GM23248 (cell line): ENCODE data around the gene VWF. TPM values are rescaled to one million over a fixed set of nuclear protein-coding genes. Genes with fewer than 3 reads are reported as not detected.

ENCODE experiments used
- DNase-seq: peaks from one replicate; pipeline ENCODE4 v3.0.0-alpha.2; 2015
- H2AFZ ChIP-seq: fragments of 200-600 bp; sonication (generic); 2 replicates; pipeline ENCODE4 v1.6.1; 2016; ENCODE audit warnings: antibody characterized with exemption
- H3F3A ChIP-seq: fragments of 200-600 bp; sonication (generic); 2 replicates; pipeline ENCODE4 v1.6.1; 2016; ENCODE audit warnings: mild to moderate bottlenecking, antibody characterized with exemption, mixed run types; ENCODE audit not compliant: insufficient read depth
- H3K27ac ChIP-seq: fragments of 200-600 bp; sonication (generic); 2 replicates; pipeline ENCODE4 v1.5.1; 2016; ENCODE audit warnings: mild to moderate bottlenecking
- H3K27me3 ChIP-seq: fragments of 200-600 bp; sonication (generic); replicated peaks from 2 replicates; pipeline ENCODE4 v1.6.1; 2016; ENCODE audit warnings: mild to moderate bottlenecking; ENCODE audit not compliant: insufficient read depth
- H3K36me3 ChIP-seq: fragments of 200-600 bp; sonication (generic); 2 replicates; pipeline ENCODE4 v1.6.1; 2016; ENCODE audit warnings: low read depth, mild to moderate bottlenecking
- H3K4me1 ChIP-seq: fragments of 200-600 bp; sonication (generic); 2 replicates; pipeline ENCODE4 v1.6.1; 2016; ENCODE audit warnings: mild to moderate bottlenecking; ENCODE audit not compliant: insufficient read depth
- H3K4me2 ChIP-seq: fragments of 200-600 bp; sonication (generic); one replicate; pipeline ENCODE4 v1.6.1; 2016; ENCODE audit warnings: mild to moderate bottlenecking; ENCODE audit not compliant: unreplicated experiment
- H3K4me3 ChIP-seq: fragments of 200-600 bp; sonication (generic); 2 replicates; pipeline ENCODE4 v1.5.1; 2016; ENCODE audit warnings: mild to moderate bottlenecking
- H3K79me2 ChIP-seq: fragments of 200-600 bp; sonication (generic); 2 replicates; pipeline ENCODE4 v1.6.1; 2016; ENCODE audit warnings: mild to moderate bottlenecking; ENCODE audit not compliant: insufficient read depth
- H3K9ac ChIP-seq: fragments of 200-600 bp; sonication (generic); 2 replicates; pipeline ENCODE4 v1.6.1; 2016; ENCODE audit warnings: mild to moderate bottlenecking
- H3K9me2 ChIP-seq: fragments of 200-600 bp; sonication (generic); 2 replicates; pipeline ENCODE4 v1.6.1; 2016; ENCODE audit warnings: mixed run types, mild to moderate bottlenecking, moderate library complexity; ENCODE audit not compliant: insufficient read depth
- H3K9me3 ChIP-seq: fragments of 200-600 bp; sonication (generic); one replicate; pipeline ENCODE4 v1.6.1; 2017; ENCODE audit warnings: low read depth
- H4K20me1 ChIP-seq: fragments of 200-600 bp; sonication (generic); 2 replicates; pipeline ENCODE4 v1.6.0; 2016; ENCODE audit not compliant: insufficient read depth
- EZH2 ChIP-seq: fragments of 200-600 bp; sonication (generic); IDR thresholded peaks from 2 replicates; pipeline ENCODE4 v1.6.1; 2018; ENCODE audit warnings: antibody characterized with exemption, mild to moderate bottlenecking; ENCODE audit not compliant: insufficient read depth, poor library complexity, severe bottlenecking
- EZH2phosphoT487 ChIP-seq: fragments of 200-600 bp; sonication (generic); IDR thresholded peaks from 2 replicates; pipeline ENCODE4 v1.6.1; 2018; ENCODE audit warnings: antibody characterized with exemption, moderate library complexity, mild to moderate bottlenecking, low read depth; ENCODE audit not compliant: insufficient read depth
- WGBS, 2 experiments: methylation state at CpG; one replicate each; pipeline ENCODE4 v1.1.6; 2015 to 2017; ENCODE audit warnings: low lambda C conversion rate in 2 of 2, low coverage in 1 of 2; ENCODE audit errors: missing lambda C conversion rate in 2 of 2; 5-methylcytosine and 5-hydroxymethylcytosine counted together
- in situ Hi-C: fragments of 300-500 bp; cut with MboI; formaldehyde crosslinking; loops from 2 replicates; pipeline ENCODE4 v1.15.0; 2020
- polyA plus RNA-seq: library from polyadenylated mRNA; unstranded; fragments of >200 nt; fragmentation: Nextera tagmentation; extraction: Ambion mirVana; gene quantifications from 2 replicates; pipeline ENCODE4 v1.2.1, GENCODE V29; 2016
- small RNA-seq: library from RNA; depleted of rRNA; stranded (forward); fragments of <200 nt; gene quantifications from one replicate; pipeline ENCODE3, GENCODE V24; 2014; ENCODE audit warnings: low read depth, low replicate concordance
- total RNA-seq: library from RNA; depleted of rRNA; stranded (reverse); fragments of >200 nt; shearing (Covaris generic); gene quantifications from 2 replicates; pipeline ENCODE4 v1.2.3, GENCODE V29; 2014; rRNA removed

Gene VWF
- total and polyA plus RNA-seq, 2 experiments from 2014 or later: 0.14 TPM; not detected in 1

GRCh38 chr12:5898874-5899273, 225.6 kb downstream of the VWF start:
- Histone ChIP-seq H3K4me3 (no peak overlapping the region), H3K4me2 (no peak overlapping the region), H3K9me2 (no peaks in the 10 kb centered on the region), H3K79me2 (no peaks in the 10 kb centered on the region), H3F3A (no peaks in the 10 kb centered on the region), H3K36me3 (no peaks in the 10 kb centered on the region), H3K9me3 (no peaks in the 10 kb centered on the region), H4K20me1 (no peaks in the 10 kb centered on the region), H3K9ac (no peak overlapping the region), H3K4me1 (no peaks in the 10 kb centered on the region), H2AFZ (no peak overlapping the region), H3K27me3 (no peaks in the 10 kb centered on the region; the same call in 1 of the 2 replicates), H3K27ac (no peak overlapping the region)
- TF ChIP-seq EZH2: no peak
- no peak for TF ChIP-seq EZH2phosphoT487
- in situ Hi-C loops: no loop called here
- DNase-seq: no peak
- 76 to 86% methylated on average over 3 of the region's 3 CpGs for WGBS, 2 experiments

Small RNAs within 50 kb of the gene (small RNA-seq; reads per million reads assigned to genes)
- gene RN7SL69P: not detected

Other genes with a start within 250 kb of the VWF start
- not detected in 2 replicates for gene ANO2, start 179.4 kb downstream of the VWF start, total RNA-seq
- gene ANO2, start 179.4 kb downstream of the VWF start, polyA plus RNA-seq: not detected in 2 replicates
- gene CD9, start 75.7 kb upstream of the VWF start, total RNA-seq: 24.7 and 28.6 TPM in 2 replicates
- 45.1 and 46.9 TPM in 2 replicates for gene CD9, start 75.7 kb upstream of the VWF start, polyA plus RNA-seq
- not detected in 2 replicates for gene PLEKHG6, start 186.0 kb upstream of the VWF start, total RNA-seq
- 0.30 TPM in 1 of 2 replicates, not detected in the other for gene PLEKHG6, start 186.0 kb upstream of the VWF start, polyA plus RNA-seq
- 247 and 343 TPM in 2 replicates for gene TNFRSF1A, start 217.4 kb upstream of the VWF start, total RNA-seq
- 183 and 197 TPM in 2 replicates for gene TNFRSF1A, start 217.4 kb upstream of the VWF start, polyA plus RNA-seq